GM21367 (cell line): ENCODE measurements around the gene SNTB2.
"Not testable (repeated sequence)": the region's sequence is repeated elsewhere in the genome, so short reads cannot be mapped to it uniquely, and the experiment has no call there.

Source experiments
- ATAC-seq: cut with Tn5 transposase; IDR thresholded peaks from one replicate; pipeline ENCODE4 v1.9.1; 2021; ENCODE audit not compliant: unreplicated experiment

The SNTB2 gene

GRCh38 chr16:69233124-69233523 lies 46.2 kb downstream of the SNTB2 start:
- no peak for ATAC-seq

- no peak for ATAC-seq
Measured at GRCh38 chr16:69234460-69234859, 47.5 kb downstream of the SNTB2 start.

GRCh38 chr16:69236319-69236718 lies 49.4 kb downstream of the SNTB2 start:
- ATAC-seq = no peak

GRCh38 chr16:69237296-69237695 lies 50.3 kb downstream of the SNTB2 start:
- no peak for ATAC-seq

- ATAC-seq = no peak
Measured at GRCh38 chr16:69239851-69240250, 52.9 kb downstream of the SNTB2 start.

- no peak for ATAC-seq
Measured at GRCh38 chr16:69240331-69240730, 53.4 kb downstream of the SNTB2 start.

- no peak for ATAC-seq
Measured at GRCh38 chr16:69241926-69242325, 55.0 kb downstream of the SNTB2 start.

GRCh38 chr16:69243479-69243878 lies 56.5 kb downstream of the SNTB2 start:
- ATAC-seq = no peak

GRCh38 chr16:69244336-69244735 lies 57.4 kb downstream of the SNTB2 start:
- ATAC-seq = no peak

- no peak for ATAC-seq
Measured at GRCh38 chr16:69250081-69250480, 63.1 kb downstream of the SNTB2 start.

- ATAC-seq = no peak
Measured at GRCh38 chr16:69253870-69254341, 66.9 kb downstream of the SNTB2 start.

GRCh38 chr16:69259428-69259764 lies 72.4 kb downstream of the SNTB2 start:
- ATAC-seq = not testable (repeated sequence)

GRCh38 chr16:69260019-69260418 lies 73.1 kb downstream of the SNTB2 start:
- ATAC-seq = no peak

- ATAC-seq = no peak
Measured at GRCh38 chr16:69260506-69260905, 73.5 kb downstream of the SNTB2 start.

- no peak for ATAC-seq
Measured at GRCh38 chr16:69266334-69267063, 79.5 kb downstream of the SNTB2 start.

GRCh38 chr16:69267633-69268032 lies 80.7 kb downstream of the SNTB2 start:
- no peak for ATAC-seq

- no peak for ATAC-seq
Measured at GRCh38 chr16:69270395-69270794, 83.4 kb downstream of the SNTB2 start.

- ATAC-seq = no peak
Measured at GRCh38 chr16:69270831-69271230, 83.9 kb downstream of the SNTB2 start.

- no peak for ATAC-seq
Measured at GRCh38 chr16:69273009-69273408, 86.0 kb downstream of the SNTB2 start.

GRCh38 chr16:69274699-69275235 lies 87.8 kb downstream of the SNTB2 start:
- ATAC-seq = no peak

GRCh38 chr16:69276148-69277115 lies 89.5 kb downstream of the SNTB2 start:
- no peak for ATAC-seq

- ATAC-seq = no peak
Measured at GRCh38 chr16:69277413-69277812, 90.4 kb downstream of the SNTB2 start.
